ENCODE results near the gene SV2B.

The SV2B gene

DNA sequence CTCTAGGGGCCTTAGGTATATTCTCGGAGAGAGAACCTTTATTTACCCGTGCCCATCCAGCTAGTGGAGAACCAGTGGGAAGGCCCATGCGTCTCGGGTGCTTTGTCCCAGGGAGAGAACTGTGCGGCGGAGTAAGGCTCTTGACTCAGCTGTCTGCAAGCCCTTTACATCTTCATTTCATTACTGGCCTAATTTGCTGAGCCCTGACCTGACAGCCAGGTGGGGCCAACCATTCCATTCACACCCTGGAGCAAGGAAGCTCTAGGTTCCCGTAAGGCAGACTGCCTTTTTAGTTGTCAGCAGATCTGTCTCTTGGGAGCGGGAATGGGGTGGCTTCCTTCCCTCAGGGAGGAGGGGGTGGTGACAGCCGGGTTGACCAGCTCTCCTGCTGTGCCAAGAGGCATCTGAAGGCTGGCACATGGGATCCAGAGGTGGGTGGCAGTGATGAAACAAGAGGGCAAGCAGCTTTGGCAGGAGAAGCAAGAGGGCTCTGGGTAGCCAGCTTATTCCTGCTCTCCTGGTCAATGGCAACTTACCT is 36.4 kb downstream of the SV2B start:
- TF ChIP-seq, protein P1, sequence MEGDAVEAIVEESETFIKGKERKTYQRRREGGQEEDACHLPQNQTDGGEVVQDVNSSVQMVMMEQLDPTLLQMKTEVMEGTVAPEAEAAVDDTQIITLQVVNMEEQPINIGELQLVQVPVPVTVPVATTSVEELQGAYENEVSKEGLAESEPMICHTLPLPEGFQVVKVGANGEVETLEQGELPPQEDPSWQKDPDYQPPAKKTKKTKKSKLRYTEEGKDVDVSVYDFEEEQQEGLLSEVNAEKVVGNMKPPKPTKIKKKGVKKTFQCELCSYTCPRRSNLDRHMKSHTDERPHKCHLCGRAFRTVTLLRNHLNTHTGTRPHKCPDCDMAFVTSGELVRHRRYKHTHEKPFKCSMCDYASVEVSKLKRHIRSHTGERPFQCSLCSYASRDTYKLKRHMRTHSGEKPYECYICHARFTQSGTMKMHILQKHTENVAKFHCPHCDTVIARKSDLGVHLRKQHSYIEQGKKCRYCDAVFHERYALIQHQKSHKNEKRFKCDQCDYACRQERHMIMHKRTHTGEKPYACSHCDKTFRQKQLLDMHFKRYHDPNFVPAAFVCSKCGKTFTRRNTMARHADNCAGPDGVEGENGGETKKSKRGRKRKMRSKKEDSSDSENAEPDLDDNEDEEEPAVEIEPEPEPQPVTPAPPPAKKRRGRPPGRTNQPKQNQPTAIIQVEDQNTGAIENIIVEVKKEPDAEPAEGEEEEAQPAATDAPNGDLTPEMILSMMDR (IDR thresholded peaks at IDR 0.05; ENCODE audit: low read depth, low read length) = no peak
- no peak overlapping the region for H3K4me3 ChIP-seq (ENCODE audit: low read depth, low read length)

DNA sequence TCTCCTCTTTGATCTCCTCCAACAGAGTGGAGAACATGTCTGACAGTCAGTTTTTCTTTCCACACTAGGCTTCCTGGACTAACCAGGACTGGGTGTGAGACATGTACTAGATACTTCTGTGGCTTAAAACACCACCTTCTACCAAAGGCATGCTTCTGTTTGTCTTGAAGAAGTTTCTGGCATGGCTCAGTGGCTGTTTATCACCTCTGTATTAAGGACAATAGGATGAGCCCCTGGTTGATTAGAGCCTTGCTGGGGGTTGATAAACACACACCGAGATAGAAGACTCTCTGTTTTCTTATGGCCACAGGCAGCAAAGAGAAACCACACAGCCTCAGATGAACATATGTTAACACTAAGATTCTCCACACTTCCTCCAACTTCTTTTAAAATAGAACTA is 40.5 kb downstream of the SV2B start:
- TF ChIP-seq, protein P1 (IDR thresholded peaks at IDR 0.05; ENCODE audit: low read depth, low read length) = no peak
- H3K4me3 ChIP-seq (ENCODE audit: low read depth, low read length) = no peak overlapping the region

DNA sequence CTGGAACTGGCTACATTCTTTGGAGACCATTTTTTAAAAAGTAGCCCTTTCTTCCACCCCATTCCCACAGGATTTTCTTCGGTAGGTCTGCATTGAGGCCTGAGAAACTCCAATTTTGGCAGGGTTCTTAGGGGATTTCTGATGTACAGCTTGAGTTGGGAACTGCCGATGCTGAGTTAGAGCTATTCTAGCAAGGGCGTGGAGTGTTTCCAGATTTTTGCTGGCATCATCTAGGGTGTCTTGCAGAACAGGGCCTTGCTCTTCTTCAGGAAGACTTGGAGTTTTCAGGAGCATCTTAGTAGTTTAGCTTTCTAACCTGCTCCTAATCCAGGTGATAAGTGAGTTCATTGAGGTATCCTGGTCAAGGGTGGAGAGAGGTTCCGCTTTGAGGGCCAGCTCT is 41.0 kb downstream of the SV2B start:
- TF ChIP-seq, protein P1 (IDR thresholded peaks at IDR 0.05; ENCODE audit: low read depth, low read length) = no peak

DNA sequence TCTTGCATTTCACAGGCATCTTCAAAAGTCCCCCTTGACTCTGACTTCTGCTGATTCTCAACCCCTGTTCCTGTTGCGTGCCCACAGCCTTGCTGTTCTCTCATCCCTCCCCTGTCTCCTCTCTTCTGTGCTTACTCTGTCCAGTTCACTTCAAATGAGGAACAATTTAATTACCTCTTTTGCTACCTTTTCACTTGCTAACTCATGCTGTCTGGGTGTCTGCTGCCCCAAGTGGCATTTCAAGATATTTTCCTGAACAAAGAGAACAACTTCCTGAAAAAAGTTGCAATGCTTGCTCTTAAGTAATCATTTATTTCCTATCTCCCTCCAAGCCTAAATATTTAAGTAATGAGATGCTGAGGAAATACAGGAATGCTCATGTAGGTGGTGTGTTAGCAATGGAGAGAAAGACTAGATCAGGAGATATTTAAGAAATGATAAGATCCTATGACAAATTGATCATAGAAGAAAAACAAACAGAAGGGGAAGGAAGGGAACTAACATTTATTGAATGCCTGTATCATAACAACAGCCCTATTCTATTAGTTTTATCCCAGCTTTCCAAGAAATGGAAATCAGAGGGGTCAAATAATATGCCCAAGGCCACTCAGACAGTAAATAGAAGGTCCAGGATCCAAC is 42.2 kb downstream of the SV2B start:
- TF ChIP-seq, protein P1 (IDR thresholded peaks at IDR 0.05; ENCODE audit: low read depth, low read length) = no peak
- no peak overlapping the region for H3K4me3 ChIP-seq (ENCODE audit: low read depth, low read length)

More for the DNA sequence above, 41.0 kb downstream of the SV2B start:
- H3K4me3 ChIP-seq (ENCODE audit: low read depth, low read length) = no peak overlapping the region

DNA sequence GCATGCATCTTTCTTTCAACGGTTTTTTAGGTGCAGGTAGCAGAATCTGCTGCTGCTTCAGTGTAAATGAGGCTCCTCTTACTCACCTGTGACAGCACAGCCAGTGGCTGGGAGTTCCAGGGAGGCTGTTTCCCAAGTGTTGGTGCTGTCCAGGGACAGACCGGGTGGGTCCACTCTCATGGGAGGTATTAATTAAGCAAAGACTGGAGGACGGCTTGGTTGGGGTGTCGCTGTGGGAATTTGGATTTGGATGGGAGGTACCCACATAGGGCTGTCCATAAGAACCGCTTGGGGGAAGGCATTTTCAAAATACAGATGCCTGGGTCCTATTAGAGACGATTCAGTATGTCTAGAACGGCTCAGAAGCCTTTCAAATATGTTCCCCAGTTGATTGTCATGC is 42.9 kb downstream of the SV2B start:
- no peak overlapping the region for H3K4me3 ChIP-seq (ENCODE audit: low read depth, low read length)
- TF ChIP-seq, protein P1 (IDR thresholded peaks at IDR 0.05; ENCODE audit: low read depth, low read length) = no peak

DNA sequence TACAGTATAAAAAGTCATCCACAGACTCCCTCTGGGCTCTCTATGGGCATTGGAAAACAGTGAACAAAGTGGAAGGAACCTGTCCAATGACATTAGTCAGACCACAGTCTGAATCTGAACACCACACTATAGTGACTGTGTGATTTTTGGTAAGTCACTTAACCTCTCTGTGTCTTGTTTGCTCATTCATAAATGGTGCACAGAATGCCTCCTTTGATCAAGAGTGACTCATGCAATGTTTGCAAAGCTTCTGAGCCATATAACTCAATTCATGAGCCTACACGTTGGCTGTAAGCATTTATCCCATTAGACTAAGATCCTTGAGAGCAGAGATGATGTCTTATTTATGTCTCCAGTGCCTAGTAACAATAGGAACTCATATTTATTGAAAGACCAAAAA is 46.7 kb downstream of the SV2B start:
- H3K4me3 ChIP-seq (ENCODE audit: low read depth, low read length) = no peak overlapping the region
- TF ChIP-seq, protein P1 (IDR thresholded peaks at IDR 0.05; ENCODE audit: low read depth, low read length) = no peak

DNA sequence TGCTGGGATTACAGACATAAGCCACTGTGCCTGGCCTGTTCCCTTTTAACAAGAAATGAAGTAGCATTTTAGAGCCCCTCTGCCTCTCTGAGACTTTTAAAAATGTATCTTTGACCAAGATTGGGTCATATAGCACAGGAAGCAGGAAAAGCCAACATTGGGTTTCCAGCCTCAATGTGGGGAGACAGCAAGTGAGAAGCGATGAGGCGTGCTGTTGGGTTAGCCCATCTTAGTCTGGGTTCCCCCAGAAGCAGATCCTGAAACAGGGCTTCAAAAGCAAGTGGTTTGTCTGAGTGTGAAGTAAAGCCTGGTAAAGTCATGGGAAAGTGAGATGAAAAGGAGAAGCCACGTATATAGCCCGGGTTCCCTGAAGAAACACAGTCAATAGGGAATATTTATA is 48.2 kb downstream of the SV2B start:
- TF ChIP-seq, protein P1 (IDR thresholded peaks at IDR 0.05; ENCODE audit: low read depth, low read length) = no peak
- no peak overlapping the region for H3K4me3 ChIP-seq (ENCODE audit: low read depth, low read length)

All from WI38 (cell line).